ENCODE data around the gene ADPRS.

- TF ChIP-seq, protein P1, sequence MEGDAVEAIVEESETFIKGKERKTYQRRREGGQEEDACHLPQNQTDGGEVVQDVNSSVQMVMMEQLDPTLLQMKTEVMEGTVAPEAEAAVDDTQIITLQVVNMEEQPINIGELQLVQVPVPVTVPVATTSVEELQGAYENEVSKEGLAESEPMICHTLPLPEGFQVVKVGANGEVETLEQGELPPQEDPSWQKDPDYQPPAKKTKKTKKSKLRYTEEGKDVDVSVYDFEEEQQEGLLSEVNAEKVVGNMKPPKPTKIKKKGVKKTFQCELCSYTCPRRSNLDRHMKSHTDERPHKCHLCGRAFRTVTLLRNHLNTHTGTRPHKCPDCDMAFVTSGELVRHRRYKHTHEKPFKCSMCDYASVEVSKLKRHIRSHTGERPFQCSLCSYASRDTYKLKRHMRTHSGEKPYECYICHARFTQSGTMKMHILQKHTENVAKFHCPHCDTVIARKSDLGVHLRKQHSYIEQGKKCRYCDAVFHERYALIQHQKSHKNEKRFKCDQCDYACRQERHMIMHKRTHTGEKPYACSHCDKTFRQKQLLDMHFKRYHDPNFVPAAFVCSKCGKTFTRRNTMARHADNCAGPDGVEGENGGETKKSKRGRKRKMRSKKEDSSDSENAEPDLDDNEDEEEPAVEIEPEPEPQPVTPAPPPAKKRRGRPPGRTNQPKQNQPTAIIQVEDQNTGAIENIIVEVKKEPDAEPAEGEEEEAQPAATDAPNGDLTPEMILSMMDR (IDR thresholded peaks at IDR 0.05; ENCODE audit: extremely low read depth in 1 of 2, insufficient read depth in 1 of 2, low read depth in 1 of 2, low read length in 2 of 2): no peak
- TF ChIP-seq GATA2 (IDR thresholded peaks at IDR 0.05; ENCODE audit: insufficient read depth, insufficient read length, low read depth, low read length) (no peak), POLR2A (IDR thresholded peaks at IDR 0.05; ENCODE audit: low read depth, low read length) (no peak)
Measured at GRCh38 chr1:36086529-36087232, 2.0 kb upstream of the ADPRS start.

Data from endothelial cell of umbilical vein (primary cell).